Mucosa of gallbladder (tissue), 1 donor: Measurements from ENCODE around the gene TCERG1L. TPM values are rescaled to one million over a fixed set of nuclear protein-coding genes. Genes with fewer than 3 reads are reported as not detected.

Source experiments
- DNase-seq: peaks from one replicate; pipeline ENCODE4 v3.0.0-alpha.2; 2020; ENCODE audit warnings: low spot score
- total RNA-seq: library from RNA; stranded (reverse); gene quantifications from one replicate; pipeline ENCODE4 v1.2.1, GENCODE V29; 2021
- donor health status: DM: no; HTN: no; CAD: no.

Gene TCERG1L
- total RNA-seq, 1 donor from 2014 or later: not detected

DNA sequence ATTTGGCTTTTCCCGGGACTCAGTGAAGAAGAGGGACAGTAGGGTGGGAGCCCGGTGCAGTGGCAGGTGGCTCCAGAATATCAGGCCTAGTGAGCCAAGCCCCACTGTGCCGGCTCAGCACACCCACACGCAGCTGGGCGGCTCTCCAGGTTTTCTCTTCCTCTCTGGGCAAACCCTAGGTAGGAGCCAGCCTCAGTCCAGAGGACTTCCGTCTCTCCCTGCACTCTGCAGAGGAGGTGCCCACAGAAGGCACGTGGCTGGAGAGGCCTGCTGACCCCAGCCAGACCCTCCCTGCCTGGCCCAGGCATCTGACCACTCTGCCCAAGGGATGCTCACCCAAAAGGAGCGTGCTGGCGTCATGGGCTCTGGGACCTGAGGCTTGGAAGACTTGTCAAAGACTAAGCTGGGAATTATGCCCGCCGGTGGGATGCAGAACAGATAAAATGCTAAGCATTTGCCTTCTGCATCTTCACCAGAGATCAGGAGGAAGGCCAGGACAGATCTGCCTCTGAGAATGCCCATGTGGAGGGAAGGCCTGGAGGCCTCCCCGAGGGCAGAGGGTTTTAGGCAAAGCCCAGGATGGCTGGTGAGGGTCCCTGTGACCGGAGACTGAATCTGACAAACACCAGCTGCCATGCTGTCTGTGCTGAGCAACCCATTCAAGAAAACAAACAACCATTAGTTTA lies 40.2 kb downstream of the TCERG1L start:
- DNase-seq: no peak

DNA sequence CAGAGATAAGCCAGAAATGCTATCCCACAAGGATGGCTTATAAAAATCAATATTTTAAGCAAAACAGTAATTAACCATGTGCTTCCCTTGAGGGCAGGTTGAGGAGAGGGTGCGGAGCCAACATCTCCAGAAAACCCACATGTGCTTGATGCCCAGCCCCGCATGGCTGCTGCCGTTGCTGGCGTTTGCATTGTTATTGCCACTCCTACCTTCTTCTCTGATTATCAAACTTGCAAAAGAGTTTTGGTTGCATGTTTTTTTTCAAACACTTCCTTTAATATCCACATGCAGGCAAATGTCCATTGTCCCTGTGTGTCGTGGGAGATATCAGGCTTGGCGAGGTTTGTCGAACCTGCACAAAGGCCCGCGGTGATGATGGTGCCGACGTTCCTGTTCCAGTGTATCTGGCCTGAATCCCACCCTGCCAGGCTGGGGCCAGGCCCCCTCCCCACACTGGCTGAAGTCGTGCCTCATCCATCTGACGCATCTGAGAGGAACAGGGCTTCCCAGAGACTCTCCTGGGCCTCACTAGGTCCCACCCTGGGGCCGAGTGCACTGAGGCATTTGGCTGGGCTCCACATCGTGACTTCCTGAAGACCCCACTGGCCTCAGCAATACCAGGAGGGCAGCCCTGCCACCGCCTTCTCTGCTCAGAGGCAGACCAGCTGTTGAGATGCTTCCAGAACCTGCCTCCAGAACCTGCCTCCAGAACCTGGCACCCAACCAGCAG lies 40.9 kb downstream of the TCERG1L start:
- DNase-seq: no peak

DNA sequence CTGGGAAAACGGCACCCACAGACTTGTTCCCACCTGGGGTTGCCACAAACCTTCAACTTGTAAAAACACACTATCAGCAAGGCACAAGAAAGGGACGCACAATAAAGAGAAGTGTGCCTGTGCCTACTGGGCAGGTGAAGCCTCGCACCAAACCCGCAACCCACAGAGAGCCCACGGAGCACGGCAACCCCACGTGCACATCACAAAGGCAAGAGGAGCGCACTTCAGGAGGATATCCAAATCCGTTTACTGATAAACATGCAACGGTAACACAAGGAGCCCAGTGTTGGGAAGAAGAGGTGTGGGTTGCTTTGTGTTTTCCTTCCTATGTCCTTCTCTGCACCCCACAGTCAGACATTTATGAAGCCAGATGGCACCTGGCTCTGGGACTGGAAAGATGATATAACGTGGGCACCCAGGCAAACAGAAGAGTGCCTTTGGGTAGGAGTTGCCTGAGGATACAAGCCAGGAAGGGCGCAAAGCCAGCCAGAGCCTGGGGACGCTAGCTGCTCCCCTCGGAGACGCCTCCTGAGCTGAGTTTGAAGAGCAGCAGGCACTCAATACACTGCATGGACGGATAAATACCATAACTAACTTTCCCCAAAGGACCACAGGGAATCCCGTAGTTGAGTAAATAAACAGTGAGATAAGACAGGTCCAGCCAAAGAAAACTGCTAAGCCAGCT lies 41.6 kb downstream of the TCERG1L start:
- no peak for DNase-seq

DNA sequence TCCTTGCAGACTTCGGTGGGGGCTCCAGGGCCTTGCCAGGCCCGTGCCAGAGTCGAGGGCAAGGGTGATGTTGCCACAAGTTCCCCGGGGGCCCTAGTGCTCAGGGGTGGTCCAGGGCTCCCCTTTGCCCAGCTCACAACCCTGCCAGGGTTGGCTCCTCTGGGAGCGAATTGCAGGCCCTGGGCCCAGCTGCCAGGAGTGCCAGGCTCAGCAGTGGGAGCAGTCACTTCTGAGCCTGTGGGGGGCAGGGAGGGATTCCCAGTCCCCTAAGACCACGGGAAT lies 43.8 kb downstream of the TCERG1L start:
- DNase-seq: no peak

DNA sequence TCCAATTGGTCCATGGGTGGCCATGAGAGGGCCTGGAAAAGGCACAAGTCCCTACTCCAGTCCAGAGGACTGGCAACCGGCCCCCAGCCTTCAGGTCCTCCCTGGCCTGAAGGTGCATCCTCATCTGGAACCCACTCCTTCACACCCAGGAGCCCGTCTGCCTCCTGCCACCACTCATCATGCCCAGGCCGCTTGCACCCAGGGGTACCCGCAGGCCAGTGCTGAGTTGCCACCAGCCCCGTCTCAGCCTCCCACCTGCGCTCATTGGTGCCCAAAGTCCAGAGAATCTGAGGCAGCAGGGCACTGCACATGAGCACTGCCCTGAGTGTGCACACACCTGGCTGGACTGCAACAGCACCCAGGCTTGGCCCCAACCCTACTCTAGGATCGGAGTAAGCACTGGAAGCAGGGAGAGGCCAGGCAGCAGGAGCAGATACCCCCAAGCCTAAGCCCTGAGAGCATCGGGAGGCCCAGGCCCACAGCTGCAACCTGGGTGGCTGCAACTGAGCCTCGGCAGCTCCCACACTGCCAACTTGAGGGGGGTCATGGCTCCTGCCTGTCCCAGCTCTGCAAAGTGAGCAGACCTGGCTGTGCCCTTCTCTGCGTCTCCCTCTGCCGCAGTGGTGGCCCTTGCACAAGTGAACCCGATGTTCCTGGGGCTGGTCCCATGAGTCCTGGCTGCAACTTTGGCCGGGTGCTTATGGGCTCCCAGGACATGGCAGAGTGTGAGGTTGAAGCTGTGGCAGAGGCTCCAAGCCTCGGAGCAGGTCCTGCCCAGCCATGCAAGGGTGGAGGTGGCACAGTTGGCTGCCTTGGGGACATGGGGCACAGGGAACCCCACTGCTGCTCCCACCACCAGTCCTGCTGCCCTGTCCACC lies 44.3 kb downstream of the TCERG1L start:
- no peak for DNase-seq

DNA sequence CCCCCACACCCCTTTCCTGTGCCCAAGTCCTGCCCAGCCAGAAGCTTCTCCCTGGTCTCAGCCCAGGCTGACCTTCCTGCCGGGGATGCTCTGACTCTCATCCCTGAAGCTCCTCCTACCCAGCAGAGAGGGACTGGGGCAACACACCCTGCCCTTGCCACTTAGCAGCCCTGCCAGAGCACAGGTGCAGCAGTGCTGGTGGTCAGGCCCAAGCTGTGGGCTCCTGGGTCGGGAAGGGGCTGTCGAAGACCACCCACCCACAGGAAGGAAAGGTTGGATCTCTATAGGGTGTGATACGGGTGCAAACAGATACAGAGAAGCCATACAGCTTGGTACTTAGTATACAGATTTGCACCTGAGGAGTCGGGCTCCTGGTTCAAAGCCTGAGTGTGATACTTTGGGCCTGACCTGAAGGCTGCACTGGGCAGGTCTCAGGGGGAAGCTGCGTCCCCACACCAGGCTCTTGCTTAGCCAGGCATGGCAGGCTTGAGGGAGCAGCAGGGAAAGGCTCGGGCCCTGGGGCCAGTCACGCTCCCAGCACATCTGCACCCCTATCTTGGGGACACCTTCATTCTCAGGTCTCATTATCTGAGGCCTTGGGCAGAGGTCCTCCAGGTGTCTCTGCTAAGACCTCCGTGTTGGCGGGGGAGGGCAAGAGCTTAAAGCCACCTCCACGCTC lies 47.3 kb downstream of the TCERG1L start:
- DNase-seq: no peak

DNA sequence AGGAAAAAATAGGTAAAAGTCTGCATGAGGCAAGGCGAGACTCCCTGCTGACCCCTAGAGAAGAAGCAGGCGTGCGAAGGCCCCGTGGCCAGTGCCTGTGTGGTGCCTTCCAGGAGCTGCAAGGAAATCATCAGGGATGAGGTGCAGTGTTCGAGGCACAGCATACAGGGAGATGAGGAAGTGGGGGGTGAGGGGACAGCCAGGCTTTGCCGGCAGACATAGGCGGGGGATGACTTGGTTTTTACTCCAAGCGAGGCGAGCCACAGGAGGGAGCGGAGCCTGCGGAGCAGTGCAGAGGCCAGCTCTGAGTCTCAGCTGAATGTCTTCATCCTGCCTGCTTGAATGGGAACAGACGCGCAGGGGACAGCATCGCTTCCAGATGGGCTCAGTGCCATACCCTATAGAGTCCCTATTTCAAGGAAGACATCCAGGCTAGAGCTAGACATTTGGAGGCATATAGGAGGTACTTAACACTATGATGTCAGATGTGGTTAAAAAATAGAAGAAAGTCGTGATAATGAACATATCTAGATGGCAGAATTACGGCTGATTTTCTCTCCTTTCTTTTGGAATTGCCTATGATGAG lies 49.5 kb downstream of the TCERG1L start:
- no peak for DNase-seq

DNA sequence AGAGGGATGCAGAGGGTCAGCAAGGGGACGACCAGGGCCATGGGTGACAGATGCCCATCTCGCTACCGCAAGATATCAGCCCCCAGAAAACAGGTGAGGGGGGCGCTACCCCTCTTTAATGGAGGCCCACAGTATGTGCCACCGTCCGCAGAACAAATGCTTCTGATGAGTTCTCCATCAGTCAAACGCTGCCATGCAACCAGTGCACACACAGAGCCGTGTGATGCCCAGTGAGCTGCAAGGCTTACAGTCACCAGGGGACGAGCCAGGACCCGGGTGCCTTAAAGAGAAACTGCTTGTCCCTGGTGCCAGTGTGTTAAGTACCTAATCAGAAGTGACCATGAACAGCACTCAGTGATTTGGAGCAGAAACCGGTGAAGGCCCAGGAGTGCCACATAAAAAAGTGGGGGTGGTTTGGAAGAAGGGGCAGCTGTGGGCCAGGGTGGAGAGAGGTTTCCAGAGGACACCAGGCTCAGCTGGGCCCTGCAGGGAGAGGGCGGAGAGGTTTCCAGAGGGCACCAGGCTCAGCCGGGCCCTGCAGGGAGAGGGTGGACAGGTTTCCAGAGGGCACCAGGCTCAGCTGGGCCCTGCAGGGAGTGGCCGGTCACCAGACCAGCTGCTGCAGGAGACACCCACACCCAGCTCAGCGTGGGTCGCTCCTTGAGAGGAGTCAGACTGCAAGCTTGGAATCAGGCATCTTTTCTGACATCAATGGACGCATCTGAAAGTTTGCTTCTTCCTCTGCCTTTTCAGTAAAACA lies 50.9 kb downstream of the TCERG1L start:
- no peak for DNase-seq

DNA sequence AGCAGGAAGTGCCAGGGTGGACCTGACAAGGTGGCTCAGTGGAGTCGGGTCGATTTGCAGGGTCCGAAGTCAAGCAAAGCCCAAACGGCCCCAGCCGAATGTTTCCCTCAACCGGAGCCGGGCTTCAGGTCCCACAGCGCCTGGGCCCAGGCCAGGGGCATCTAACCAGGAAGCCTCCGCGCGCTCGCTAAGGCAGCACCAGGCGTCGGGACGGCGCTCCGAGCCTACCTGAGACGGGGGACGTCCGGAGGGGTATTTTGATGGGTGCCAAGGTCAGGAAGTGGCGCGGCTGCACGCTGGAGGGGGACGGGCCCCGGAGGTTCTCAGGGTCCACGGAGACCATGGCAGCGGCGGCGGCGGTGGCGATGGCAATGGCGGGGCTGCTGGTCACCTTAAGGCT lies 51.5 kb downstream of the TCERG1L start:
- no peak for DNase-seq

DNA sequence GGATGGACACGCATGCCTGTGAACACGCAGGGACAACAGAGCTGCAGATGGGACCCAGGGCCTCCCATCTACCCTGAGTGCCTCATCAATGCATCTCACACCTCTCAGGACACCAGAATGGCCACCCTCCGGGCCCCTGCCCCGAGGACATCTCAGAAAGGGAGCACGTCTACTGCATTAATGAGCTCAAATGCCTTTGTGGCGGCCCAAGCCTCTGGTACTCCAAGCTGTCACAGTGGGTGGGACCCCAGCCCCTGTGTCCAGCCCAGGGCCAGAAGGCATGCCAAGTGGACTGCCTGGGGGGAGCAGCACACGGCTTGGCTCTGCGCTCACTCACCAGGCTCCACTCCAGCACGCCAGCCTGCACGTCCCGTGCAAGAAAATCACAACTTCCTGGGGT lies 52.0 kb downstream of the TCERG1L start:
- no peak for DNase-seq

DNA sequence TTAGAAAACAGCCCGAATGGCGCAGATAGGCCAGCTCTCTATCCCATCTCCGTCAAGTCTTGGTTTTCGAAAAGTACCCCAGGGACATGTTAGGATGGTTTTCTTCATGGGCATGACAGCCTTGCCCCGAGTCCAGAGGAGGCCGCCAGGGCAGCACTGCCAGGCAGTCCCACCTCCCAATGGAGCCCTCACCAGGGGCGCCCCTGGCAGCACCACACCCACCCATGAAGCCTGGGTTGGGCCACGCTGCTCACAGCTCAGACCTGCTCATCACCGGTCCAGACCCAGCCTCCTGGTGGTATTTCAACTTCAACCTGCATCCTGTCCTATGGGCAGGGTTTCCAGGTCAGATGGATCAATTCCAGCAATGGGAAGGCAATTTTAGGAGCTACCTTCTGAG lies 53.3 kb downstream of the TCERG1L start:
- DNase-seq: no peak

DNA sequence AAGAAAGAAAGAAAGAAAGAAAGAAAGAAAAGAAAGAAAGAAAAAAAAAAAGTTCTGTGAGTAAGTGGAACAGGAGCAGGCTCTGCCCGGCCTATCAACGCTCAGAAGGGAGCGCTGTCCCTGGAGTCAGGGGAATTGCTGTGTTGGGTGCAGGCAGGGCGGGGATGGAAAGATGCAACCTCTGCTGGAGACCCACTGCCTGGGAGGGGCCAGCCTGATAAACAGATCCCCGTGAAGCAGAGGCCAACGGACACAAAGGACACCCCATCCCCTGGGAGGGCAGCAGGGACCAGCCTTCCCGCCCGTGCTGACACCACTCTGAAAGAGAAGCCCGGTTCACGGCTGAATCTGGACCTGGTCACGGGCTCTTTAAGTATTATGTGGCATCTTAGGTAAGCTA lies 54.5 kb downstream of the TCERG1L start:
- DNase-seq: no peak

DNA sequence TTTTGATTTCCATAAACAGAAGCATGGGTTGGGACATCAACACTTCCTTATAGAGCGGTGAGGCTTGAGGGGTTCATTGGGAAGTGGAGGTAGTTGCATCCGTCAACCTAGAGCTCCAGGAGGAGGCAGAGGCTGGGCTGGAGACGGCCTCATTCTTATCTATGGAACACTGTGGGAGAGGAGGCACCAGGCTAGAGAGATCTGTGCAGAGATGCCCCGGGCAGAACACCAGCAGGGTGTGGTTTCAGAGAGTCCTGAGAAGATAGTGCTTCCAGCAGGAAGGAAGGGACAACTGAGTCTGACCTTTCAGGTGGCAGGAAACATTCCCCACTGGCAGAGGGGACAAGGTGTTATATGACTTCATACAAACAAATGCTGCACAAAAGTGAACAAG lies 56.7 kb downstream of the TCERG1L start:
- DNase-seq: no peak

DNA sequence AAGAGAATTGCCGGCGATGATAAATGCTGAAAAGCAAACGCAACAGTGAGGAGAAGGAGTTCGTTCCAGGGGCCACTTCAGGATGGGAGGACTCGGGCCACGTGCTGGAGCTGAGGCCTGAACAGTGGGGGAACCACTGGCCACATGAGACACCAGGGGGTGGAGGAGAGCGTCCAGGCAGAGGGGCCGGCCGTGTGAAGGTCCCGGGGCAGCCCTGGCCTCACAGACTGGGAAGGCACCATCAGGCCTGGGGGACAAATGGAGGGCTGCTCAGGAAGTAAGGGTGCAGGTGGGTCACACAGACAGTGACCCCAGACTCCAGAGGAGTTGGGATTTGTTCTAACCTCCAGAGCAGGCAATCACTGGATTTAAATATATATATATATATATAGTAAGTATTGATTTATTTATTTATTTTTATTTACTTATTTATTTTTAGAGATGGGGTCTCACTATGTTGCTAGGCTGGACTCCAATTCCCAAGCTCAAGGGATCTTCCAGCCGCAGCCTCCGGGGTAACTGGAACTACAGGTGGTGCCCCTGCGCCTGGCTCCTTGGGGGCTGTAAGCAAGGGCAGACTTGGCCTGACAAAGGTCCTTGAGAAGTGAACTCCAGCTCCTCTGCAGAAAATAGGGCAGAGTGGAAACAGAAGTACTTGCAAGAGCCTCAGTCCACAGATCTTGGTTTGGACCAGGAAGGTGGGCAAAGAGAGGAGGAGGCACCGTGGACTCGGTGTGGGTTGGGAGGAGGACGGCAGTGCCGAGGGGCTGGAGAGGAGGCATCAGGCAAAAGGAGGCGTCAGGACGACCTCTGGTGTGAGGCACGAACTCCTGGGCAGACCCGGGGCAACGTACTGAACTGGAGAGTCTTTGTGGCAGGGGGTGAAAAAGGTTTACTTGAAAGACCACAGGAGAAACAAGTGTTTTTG lies 57.3 kb downstream of the TCERG1L start:
- DNase-seq: no peak

DNA sequence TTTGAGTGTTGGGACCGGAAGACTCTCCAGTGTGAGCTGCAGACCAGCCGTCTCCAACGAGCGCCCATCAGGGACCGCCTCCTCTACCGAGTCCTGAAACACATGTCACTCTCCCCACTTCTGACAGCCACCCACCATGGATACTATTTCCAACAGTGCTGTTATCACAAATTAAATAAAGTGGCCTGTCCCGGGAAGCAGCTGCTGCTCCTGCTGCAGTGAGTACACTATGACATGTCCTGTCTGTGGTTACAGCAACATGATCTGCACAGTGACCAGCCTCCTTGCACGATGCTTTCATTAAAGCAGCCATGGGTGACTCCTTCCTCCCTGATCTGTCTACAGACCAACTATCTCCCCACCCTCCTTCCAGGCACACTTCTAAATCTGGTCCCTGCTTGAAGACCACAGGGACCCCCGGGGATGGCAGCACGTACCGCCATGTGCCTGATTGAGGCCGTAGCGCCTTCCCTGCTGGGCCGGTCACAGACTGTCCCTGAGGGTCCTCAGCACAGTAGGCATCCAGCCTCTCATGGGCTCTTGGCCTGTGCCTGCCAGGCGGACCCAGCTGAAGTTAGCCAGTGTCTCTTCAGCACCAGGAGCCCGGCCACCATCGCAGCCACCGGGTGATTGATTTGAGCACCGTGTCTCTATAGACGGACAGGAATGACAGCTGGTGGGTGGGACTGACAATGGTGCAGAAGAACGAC lies 58.8 kb downstream of the TCERG1L start:
- no peak for DNase-seq

DNA sequence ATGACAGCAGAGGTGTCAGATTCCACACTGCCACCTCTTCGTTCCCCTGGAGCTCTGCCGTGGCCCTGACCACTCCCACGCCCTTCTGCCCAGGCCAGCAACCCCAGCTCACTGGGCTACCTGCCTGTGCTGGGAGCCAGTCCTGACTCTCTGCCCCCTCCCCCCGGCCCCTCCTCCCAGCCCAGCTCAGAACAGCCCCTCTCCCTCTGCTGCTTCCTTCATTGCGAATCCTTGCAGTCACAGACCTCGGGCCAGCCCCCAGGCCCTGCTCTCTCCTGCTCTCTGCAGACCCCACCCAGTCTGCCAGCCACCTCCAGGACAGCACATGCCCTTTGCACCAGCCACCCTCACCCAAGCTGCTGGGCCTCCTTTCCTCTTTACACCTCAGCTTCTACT lies 60.4 kb downstream of the TCERG1L start:
- no peak for DNase-seq

DNA sequence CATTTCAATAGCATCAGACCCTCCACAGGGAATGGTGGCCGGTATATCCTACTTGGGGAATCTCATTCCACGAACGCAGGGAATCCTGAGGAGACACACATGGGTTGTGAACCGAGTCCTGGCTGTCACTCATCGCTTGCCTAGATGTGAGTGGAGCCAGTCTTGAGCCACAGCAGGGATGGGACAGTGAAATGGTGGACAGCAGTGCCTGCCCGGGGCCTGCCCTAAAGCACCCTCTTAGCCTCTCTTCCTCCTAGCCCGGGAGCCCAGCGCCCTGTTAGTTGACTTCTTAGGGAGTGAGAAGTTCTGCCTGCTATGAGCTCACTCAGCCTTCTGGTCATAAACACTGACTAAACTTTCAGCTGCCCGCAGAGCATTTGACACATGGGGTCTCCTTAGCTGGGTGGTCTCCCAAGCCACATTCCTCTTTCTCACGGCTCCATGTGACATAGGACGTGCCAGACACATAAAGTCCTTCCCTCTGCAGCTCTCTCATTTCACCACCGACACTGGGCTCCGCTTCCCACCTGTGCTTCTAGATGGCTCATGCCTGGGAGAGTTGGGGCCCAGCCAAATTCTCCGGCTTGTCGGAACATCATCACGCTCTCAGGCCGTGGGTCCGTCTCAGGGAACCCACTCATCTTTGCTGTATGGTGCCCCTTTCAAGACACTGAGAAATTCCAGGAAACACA lies 60.9 kb downstream of the TCERG1L start:
- DNase-seq: no peak

DNA sequence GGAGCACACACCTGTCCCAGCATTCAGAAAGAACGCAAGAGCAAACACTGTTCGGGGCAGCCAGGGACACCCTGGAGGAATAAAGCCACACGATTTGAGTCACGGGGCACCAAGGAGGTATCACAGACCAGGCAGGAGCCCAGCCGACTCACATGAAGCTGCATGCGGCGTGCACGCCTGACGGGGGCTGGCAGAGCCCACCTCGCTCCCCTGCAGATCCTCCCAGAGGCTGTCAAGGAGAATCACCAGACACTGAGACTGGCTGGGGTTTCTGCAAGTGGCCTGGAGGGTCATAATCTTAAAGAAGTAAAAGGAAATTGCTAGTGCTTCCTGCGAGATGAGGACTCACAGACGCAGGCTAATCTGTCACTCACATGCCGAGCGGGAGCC lies 61.6 kb downstream of the TCERG1L start:
- DNase-seq: no peak
